ENCODE results near the gene IQSEC1. TPM values are rescaled to one million over a fixed set of nuclear protein-coding genes. Genes with fewer than 3 reads are reported as not detected.
A peak's percentile ranks its signal among the peaks of the same experiment; 100 is the strongest.

IQSEC1 gene
- total and polyA plus RNA-seq, 9 of the 15 experiments (the other 6 are each of a cell fraction or from before 2014, with no cell fraction given): 0.56 to 39.0 (median 6.8) TPM

GRCh38 chr3:12875857-12876836 lies 197.1 kb downstream of the IQSEC1 start (continued):
- TF ChIP-seq CBX3 (IDR thresholded peaks at IDR 0.05; ENCODE audit: borderline replicate concordance in 1 of 2, low read length in 2 of 2): no peak
- peak in 1 of 2 experiments; percentile 51 for TF ChIP-seq E2F6 (IDR thresholded peaks at IDR 0.05; ENCODE audit: borderline replicate concordance in 1 of 2, extremely low read depth in 1 of 2, insufficient read depth in 1 of 2, insufficient read length in 1 of 2, low read depth in 1 of 2, low read length in 1 of 2, poor library complexity in 1 of 2, severe bottlenecking in 1 of 2)
- TF ChIP-seq BRCA1 (IDR thresholded peaks at IDR 0.05): no peak
- TF ChIP-seq BRCA1 (CRISPR knock-in tag; IDR thresholded peaks at IDR 0.05): no peak
- peak; percentile 53; the same call in 1 of the 2 replicates for TF ChIP-seq RB1 (IDR thresholded peaks at IDR 0.05; ENCODE audit: low read depth)
- TF ChIP-seq HDGF (IDR thresholded peaks at IDR 0.05): no peak
- no peak for TF ChIP-seq TOE1 (IDR thresholded peaks at IDR 0.05; ENCODE audit: borderline replicate concordance)
- no peak for TF ChIP-seq TOE1 (CRISPR knock-in tag; IDR thresholded peaks at IDR 0.05; ENCODE audit: borderline replicate concordance, low read depth)
- TF ChIP-seq ZNF24 (IDR thresholded peaks at IDR 0.05): no peak
- no peak for TF ChIP-seq ZNF124 (CRISPR knock-in tag; IDR thresholded peaks at IDR 0.05)
- TF ChIP-seq, protein P1, sequence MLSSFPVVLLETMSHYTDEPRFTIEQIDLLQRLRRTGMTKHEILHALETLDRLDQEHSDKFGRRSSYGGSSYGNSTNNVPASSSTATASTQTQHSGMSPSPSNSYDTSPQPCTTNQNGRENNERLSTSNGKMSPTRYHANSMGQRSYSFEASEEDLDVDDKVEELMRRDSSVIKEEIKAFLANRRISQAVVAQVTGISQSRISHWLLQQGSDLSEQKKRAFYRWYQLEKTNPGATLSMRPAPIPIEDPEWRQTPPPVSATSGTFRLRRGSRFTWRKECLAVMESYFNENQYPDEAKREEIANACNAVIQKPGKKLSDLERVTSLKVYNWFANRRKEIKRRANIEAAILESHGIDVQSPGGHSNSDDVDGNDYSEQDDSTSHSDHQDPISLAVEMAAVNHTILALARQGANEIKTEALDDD (IDR thresholded peaks at IDR 0.05): no peak
- peak; percentile 38 to 85; a peak in 2 of 4 replicates for TF ChIP-seq SIN3A (IDR thresholded peaks at IDR 0.05; ENCODE audit: borderline replicate concordance in 2 of 2, control insufficient read depth in 1 of 2, low read depth in 2 of 2, low read length in 2 of 2)
- peak; percentile 72 for TF ChIP-seq ZFX (CRISPR knock-in tag; IDR thresholded peaks at IDR 0.05)
- no peak for TF ChIP-seq IFI16 (CRISPR knock-in tag; IDR thresholded peaks at IDR 0.05)
- no peak for TF ChIP-seq HDAC2 (IDR thresholded peaks at IDR 0.05)
- peak; percentile 84; the same call in 1 of the 2 replicates for TF ChIP-seq ZBTB7A (IDR thresholded peaks at IDR 0.05; ENCODE audit: borderline replicate concordance, control insufficient read depth, low read depth, low read length)
- TF ChIP-seq, protein P2, sequence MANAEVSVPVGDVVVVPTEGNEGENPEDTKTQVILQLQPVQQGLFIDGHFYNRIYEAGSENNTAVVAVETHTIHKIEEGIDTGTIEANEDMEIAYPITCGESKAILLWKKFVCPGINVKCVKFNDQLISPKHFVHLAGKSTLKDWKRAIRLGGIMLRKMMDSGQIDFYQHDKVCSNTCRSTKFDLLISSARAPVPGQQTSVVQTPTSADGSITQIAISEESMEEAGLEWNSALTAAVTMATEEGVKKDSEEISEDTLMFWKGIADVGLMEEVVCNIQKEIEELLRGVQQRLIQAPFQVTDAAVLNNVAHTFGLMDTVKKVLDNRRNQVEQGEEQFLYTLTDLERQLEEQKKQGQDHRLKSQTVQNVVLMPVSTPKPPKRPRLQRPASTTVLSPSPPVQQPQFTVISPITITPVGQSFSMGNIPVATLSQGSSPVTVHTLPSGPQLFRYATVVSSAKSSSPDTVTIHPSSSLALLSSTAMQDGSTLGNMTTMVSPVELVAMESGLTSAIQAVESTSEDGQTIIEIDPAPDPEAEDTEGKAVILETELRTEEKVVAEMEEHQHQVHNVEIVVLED (CRISPR knock-in tag; IDR thresholded peaks at IDR 0.05): no peak
- TF ChIP-seq, protein P3, sequence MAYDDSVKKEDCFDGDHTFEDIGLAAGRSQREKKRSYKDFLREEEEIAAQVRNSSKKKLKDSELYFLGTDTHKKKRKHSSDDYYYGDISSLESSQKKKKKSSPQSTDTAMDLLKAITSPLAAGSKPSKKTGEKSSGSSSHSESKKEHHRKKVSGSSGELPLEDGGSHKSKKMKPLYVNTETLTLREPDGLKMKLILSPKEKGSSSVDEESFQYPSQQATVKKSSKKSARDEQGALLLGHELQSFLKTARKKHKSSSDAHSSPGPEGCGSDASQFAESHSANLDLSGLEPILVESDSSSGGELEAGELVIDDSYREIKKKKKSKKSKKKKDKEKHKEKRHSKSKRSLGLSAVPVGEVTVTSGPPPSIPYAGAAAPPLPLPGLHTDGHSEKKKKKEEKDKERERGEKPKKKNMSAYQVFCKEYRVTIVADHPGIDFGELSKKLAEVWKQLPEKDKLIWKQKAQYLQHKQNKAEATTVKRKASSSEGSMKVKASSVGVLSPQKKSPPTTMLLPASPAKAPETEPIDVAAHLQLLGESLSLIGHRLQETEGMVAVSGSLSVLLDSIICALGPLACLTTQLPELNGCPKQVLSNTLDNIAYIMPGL (CRISPR knock-in tag; IDR thresholded peaks at IDR 0.05): no peak
- no peak for TF ChIP-seq XRCC4 (IDR thresholded peaks at IDR 0.05; ENCODE audit: extremely low read depth, insufficient read depth, insufficient read length)
